GM21576 (cell line): ENCODE measurements around the gene CLEC2L.

Source experiments
- ATAC-seq: cut with Tn5 transposase; IDR thresholded peaks from one replicate; pipeline ENCODE4 v1.9.1; 2021; ENCODE audit warnings: mild to moderate bottlenecking, moderate library complexity; ENCODE audit not compliant: unreplicated experiment

CLEC2L gene

GRCh38 chr7:139573871-139574270 lies 50.4 kb downstream of the CLEC2L start:
- no peak for ATAC-seq

DNA sequence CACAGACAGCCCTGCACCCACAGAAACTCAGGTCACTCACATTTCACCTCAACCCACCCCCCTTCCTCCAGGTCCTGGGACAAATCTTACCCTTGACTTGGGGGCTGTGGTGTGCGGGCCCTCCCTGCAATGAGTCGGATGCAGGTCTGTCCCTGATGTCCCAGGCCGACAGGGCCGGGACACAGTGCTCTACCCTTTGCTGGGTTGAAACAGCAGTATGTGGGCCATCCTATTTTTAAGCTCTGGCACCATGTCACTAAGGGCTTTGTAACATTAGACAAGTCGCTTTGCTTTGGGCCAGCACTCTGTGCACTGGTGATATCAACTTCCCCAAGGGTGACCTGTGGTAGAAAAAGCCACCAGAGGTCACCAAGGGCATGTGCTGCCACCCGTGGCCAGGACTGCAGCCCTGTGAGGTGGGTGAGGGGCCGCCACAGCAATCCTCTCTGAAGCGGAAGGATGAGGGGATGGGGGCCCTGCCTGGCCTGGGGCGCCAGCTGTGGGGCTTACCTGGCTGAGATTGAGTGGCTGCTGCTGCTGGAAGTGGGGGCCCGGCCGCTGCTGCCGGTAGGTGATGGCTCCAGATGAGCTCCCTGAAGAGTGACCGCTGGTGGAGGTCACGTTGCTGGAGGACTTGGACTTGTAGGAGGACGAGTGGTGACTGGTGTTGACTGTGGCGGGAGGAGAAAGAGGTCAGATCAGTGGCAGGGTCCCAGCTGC lies 51.3 kb downstream of the CLEC2L start:
- no peak for ATAC-seq

GRCh38 chr7:139575338-139575680 lies 51.8 kb downstream of the CLEC2L start:
- ATAC-seq, result no peak

GRCh38 chr7:139576179-139576973 lies 52.9 kb downstream of the CLEC2L start:
- no peak for ATAC-seq

DNA sequence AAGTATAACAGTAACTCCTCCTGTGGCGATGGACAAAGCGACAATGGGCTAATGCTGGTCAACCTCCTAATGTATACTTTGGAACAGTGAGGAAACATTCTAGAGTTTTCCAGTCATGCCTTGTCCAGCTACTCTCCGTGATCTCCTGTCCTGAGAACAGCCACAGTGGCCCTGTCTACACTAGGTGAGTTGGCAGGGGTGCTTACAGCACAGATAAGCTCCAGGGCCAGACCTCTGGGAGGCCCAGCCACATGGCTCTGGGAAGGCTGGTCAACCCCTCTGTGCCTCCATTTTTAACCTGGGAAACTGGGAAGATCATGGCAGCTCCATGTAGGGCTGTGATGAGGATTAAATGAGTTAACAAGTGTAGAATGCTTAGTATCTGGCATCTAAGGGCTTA lies 57.0 kb downstream of the CLEC2L start:
- ATAC-seq, result no peak

DNA sequence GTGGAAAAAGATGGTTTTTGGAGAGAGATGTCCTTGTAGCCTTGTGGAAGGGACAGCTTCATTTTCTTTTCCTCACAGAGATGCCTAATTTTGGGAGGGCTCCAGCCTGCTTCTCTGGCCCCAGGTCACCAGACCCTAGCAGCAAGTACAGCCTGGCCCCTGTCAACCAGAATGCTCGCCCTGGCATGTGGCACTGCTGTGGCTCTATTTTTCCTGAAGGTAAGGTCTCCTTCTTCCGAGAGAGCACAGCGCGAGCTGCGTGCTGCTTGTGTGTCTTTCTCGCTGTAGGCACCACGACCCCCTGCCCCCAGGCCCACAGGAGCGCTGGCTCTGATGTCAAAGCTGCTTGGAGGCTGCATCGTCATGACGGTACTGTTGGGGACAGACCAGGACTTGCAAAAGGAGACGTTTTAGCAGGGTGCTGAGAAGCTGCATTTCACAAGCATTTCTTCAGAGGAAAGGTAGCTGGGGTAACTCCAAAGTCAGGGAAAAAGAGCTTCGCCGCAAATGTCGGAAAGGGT lies 58.7 kb downstream of the CLEC2L start:
- ATAC-seq, result no peak

DNA sequence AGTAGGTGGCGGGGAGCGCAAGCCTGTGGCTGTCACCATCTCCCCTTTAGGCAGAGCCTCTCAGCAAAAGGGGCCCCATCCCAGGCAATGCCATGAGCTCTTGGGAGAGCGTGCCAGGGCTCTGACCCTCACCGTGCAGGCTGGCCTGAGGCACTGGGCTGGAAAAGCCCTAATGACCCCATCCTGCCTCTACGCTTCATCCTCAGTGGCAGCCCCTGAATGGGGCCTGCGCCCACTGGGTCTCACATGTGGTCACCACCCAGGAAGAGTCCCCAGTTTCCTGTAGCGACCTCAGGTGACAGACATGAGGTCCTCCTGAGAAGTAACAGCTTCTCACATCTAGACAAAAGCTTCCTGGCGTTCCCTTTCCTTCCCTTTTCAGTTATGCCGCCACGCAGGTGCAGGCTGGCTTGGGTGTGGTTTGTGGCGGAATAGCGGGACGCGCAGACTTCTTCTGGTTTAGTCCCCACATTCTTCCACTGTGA lies 59.2 kb downstream of the CLEC2L start:
- no peak for ATAC-seq

- no peak for ATAC-seq
These were observed 60.5 kb downstream of the CLEC2L start for GRCh38 chr7:139583826-139584553.

DNA sequence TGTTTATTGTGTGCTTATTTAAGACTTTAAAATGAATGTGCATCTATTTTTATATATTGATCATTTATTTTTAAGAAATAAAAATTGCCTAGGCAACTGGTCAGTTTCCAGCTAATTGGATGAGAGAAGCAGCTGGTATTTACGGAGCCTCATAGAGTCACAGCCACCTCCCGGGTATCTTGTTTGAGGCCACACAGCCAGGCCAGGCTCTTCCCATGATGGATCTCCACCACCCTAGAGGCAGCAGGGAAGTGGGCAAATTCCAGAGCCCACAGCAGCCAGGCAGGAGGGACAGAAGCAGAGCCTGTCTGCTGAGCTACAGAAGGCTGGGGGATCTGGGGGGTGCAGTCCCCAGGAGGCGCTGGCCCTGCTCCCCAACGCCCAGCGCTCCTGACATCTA lies 61.6 kb downstream of the CLEC2L start:
- ATAC-seq, result no peak

DNA sequence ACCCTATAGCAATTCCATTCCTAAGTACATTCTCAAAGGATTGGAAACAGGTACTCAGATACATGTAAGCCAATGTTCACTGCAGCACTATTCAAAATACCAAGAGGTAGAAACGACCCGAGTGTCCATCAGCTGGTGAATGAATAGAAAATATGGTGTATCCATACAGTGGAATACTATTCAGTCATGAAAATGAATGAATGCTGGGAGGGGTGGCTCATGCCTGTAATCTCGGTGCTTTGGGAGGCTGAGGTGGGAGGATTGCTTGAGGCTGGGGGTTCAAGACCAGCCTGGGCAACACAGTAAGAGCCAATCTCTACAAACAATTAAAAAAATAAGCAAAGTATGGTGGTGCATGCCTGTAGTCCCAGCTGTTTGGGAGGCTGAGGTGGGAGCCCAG lies 62.8 kb downstream of the CLEC2L start:
- ATAC-seq, result no peak

DNA sequence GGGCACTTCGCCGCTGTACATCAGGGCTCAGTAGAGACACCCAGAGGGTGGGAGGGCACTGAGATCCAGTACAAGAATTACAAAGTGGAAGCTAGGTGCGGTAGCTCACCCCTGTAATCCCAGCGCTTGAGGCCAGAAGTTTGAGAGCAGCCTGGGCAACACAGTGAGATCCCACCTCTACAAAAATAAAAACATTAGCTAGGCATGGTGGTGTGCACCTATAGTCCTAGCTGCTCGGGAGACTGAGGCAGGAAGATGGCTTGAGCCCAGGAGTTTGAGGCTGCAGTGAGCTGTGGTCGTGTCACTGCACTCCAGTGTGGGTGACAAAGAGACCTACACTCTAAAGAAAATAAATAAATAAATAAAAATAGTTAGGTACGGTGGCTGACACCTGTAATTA lies 64.0 kb downstream of the CLEC2L start:
- no peak for ATAC-seq

GRCh38 chr7:139588632-139589031 lies 65.1 kb downstream of the CLEC2L start:
- ATAC-seq, result no peak

- ATAC-seq, result no peak
These were observed 66.0 kb downstream of the CLEC2L start for GRCh38 chr7:139589474-139589873.

- ATAC-seq, result no peak
These were observed 68.2 kb downstream of the CLEC2L start for GRCh38 chr7:139591550-139592195.

GRCh38 chr7:139592801-139593461 lies 69.4 kb downstream of the CLEC2L start:
- ATAC-seq, result no peak

DNA sequence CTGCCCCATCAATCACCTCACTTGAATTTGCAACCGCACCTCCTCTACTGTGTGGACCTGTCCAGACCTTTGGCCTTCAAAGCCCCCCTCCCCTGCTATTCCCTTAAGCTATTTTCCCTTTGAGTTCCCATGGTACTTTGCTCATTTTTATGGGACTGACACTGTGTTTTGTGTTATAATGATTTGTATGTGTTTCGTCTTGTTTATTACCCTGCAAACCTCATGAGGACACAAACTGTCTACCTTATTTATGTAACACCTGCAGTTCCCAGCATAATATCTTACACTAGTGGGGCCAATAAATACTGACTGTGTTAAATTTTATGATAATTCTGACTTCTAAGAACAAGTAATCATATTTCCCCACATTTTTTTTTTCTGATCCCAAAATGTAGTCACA lies 70.6 kb downstream of the CLEC2L start:
- no peak for ATAC-seq
